NCI-H1436 (cell line): Measurements from ENCODE around the gene NRP1.

Experiments used
- DNase-seq: peaks from one replicate; lab custom pipeline; 2025; lab: John Stamatoyannopoulos, UW

The NRP1 gene

DNA sequence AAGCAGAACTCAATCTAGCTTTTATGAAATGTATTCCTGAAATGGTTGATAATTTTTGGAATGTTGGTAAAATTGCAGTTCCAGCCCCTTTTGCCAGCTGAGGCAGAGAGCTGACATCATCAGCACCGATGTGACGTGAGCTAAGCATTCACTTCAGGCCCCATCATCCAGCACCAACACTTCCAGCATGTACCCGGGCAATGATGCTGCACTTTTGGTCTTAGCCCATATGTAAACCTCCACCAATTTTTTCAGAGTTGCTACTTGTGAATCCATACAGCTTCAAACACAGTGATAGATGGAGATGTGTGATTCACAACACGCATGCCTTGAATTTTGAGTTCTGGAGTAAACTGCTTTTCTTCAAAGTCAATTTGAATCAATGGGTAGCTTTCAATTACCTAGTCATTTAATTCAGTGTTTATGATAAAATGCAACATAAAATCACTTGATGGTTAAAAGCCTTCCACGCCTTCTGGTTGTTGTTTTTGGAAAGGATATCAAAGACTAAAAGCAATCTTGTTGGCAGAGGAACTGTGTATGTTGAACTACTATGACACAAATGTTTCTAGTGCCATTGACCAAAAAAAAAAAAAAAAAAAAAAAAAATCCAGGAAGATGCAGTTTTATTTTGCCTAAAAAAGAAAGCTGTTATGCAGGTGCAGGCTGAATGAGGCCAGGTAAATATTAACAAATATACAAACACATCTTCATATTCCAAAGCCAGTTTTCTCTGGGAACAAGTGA, 73.9 kb downstream of the NRP1 start:
- DNase-seq: no peak

DNA sequence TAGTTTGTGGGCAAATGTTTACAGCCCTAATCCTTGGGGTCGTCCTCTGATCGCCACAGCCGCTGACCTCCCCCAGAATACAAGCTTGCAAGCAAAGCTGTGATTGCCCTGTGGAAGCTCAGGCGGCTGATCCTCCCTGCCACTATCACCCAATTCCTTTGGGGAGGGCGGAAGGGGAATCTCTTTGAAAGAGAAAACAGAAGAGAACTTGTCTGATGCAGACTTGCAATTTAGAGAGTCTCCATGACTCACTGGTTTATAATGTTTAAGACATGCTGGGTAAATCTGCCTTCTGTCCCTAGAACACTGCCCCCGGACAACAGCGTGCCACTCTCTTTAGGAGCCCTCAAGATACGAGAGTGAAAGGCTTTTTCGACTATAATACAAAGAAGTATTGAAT, 75.5 kb downstream of the NRP1 start:
- no peak for DNase-seq

DNA sequence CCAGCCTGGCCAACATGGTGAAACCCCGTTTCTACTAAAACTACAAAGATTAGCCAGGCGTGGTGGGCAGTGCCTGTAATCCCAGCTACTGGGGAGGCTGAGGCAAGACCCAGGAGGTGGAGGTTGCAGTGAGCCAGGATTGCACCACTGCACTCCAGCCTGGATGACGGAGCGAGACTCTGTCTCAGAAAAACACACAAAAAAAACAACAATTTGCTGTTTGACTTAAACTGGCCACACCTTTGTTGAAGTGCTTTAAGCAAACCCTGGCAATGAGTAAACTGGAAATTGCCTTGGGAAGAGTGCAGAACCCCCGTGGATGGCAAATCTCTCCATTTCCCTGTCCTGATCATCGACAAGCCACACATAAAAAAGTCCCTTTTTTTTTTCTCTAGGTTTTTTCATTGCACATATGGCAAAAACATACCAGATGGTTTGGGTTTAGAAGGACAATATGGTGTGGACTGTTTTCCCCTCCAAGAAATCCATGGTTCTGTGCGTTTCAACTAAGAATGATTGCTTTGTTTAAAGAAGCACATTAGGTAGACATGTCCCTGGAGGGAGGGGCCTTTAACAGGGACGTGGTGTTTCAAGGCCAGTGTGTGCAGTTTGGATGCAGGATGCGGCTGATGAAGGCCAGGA, 76.9 kb downstream of the NRP1 start:
- DNase-seq: no peak

DNA sequence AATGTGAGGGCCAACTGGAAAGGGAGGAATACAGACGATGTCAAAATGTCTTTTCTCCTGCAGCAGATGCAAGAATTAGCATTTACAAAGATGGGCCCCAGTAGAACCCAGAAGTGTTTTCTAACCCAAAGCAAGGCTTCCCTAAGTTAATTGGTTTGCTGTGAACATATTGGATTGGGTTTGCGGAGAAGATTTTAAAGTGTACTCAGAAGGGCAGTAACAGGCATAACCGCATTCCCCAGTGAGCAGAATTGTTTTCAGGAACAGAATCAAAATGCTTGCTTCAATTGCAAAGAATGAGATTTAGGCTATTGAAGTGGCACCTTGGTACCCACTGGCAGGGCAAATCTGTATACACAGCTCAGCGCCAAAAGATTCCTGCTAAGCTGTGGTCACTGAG, 78.0 kb downstream of the NRP1 start:
- DNase-seq: no peak

DNA sequence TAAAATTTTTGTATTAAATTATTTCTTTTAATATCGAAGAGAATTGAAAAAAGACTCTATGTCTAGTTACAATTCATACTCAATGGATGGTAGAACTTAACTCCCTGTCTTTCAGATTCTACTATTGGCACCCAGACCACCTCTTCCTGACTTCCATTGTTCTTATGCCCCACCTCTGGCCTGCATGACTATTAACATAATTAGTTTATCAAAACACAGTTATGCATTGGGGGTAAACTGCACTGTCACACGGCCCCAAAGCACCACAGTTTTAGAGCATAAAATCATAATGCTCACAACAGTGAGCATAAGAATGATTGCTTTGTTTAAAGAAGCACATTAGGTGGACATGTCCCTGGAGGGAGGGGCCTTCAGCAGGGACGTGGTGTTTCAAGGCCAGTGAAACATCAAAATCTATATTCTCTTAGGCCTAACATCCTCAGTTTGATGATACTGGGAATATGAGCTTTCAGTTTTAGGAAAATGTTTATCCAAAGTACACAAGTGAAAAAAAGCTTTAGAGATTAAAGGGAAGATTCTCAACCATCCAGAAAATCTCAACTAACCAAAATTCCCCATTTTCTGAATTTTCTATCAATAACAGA, 79.8 kb downstream of the NRP1 start:
- no peak for DNase-seq

DNA sequence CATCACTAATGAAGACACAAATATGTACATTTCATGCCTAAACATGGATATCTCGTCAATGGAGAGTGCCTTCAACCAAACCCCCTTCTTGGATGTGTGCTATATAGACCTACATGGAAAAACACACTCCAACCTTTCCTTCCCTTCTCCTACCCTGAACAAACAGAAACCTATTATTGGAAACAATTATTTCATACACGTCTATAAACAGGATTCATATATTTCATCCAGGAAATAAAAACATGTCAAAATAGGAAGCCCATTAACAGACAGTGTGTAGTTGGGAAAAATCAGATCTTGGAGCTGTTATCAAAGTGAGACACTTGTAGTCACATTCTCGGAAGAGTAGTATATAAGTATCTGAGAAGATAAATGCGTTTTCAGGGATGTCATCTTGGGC, 81.1 kb downstream of the NRP1 start:
- DNase-seq: no peak

DNA sequence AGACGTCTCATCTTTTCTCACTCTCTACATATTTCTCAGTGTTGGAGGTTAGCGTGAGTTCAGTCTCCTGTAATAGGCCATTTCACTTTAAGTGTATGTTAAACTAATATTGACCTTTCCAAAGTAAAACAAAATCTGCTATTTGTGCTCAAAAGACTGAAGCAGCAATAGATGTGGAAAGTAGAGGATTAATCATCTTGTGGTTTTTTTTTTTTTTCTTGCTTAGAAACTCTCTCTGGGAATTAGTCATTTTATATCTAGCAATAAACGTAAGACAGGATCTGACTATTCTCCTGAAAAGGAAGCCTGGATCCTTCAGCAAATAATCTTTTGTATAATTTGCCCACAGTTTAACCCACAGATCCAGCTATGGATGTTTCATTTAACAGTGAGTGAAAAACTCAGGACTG, 81.7 kb downstream of the NRP1 start:
- DNase-seq: no peak

DNA sequence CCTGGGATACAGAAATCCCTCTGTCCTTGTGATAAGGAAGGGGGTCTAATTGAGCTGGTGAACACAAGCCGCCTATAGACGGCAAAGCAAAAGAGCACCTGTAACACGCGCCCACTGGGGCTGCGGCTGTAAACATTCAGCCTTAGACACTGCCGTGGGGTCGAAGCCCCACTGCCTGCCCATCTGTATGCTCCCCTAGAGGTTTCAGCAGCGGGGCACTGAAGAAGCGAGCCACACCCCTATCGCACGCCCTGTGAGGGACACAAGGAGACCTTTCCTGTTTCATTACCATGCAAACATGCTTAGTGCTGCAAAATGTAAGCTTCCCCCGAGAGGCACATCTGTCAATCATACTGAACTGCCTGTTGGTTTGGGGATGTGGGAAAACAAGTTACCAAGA, 82.1 kb downstream of the NRP1 start:
- DNase-seq: no peak

DNA sequence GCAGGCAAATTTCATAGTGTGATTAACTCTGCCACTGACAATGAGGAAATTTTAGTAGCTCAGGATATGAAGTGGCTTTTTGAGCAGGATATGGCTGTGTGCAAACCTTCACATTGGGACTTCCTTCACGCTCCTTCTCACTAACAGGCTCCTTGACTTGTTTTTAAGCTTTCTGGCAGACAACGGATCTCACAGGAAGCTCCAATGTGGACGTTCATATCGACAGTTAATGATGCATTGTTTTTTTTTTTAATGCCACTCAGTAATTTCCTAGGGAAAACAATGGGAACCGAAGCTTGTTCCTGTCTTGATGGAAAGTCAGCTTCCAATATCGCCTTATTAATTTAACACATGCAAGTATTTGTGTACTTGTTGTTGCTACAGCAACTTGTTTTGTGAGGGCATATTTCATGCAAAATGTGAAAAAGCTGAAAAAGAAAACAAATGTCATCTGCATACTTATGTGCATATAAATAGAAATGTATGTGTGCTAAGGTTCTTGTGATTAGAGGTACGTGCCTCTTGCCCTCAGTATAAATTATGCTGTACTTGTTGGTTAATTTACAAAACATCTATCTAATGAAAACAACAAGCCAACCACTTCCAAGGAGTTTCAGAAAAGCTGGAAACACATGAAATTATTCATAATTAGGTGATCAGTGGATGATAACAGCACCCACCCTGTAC, 84.7 kb downstream of the NRP1 start:
- no peak for DNase-seq

DNA sequence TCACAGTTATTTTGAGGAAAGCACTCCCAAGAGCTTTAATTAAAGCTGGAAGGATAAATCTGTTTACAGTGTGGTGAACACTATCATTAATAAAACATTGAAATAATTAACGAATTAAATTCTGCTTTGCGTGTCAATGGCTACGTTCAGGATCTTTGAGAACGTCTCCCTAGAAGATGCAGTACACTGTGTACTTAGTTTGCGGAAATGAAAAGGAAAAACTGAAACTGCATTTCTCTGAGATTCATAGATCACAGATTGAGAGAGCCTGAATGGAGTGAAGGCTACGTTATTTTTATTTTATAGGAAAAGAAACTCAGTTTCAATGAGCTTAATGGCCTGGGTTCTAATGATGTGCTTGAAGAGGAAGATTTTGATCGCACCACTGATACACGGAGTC, 85.3 kb downstream of the NRP1 start:
- no peak for DNase-seq

DNA sequence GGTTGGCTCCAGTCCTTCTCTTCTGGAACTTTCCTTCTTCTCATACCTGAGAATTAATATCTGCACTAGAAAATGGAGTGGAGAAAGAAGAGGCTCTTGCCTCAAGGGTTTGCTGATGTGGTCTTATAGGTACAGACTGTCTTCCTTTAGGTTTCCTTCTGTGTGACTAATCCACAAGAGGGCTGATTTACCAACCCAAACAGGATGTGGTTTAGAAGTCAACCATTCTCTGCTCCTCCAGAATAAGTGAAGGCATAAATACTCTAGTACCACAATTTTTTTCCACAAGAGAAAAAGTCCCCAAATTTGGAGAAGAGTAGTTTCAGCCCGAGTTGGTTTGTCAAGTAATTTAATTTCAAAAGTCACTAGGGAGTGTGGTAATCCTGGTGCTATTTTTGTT, 85.8 kb downstream of the NRP1 start:
- DNase-seq: no peak

DNA sequence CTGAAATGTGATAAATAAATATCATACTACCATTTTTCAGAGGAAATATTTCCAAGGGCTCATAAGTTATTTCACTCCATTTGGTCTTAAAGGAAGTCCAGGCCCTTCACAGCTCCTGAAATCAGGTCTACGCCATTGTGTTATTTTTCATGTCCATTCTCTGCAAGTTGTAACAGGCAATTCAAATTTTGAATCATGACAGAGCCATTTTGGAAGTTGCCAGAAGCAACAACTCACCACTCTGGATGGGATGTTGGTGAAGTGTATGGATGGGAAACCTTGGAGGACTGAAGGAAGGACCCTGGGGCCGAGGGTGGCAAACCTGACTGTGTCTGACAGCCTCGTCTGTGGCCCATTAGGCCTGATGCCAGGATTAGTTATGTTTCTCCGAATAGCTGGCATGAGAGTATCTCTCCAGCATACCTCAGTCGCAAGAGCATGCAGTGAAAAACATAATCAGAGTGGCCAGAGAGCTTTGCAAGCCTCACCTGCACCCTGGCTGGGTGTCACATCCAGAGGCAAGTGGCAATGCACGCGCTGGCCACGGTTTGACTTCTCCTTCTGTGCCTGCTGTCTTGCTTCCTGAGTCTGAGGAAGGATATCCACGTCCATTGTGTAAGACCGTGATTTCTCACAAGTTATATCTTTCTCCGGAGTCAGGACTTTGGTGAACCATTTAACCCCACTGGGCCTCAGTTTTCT, 87.1 kb downstream of the NRP1 start:
- no peak for DNase-seq

DNA sequence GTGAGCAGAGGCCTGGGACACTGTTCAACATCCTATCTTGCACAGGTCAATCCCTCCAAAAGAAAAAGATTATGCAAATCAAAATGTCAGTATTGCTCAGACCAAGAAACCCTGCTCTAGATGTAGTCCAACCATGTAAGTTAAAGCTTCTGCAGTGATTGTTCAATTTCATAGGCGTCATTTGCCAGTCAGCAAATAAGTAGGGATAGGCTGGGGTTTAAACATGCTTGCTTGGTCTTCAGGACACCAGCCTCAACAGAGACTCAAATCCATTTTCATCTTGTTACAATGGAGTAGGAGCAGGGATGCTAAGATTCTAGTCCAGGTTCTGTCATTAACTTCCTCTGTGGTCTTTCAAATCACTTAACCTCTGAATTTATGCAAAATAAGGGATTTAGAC, 89.1 kb downstream of the NRP1 start:
- no peak for DNase-seq

DNA sequence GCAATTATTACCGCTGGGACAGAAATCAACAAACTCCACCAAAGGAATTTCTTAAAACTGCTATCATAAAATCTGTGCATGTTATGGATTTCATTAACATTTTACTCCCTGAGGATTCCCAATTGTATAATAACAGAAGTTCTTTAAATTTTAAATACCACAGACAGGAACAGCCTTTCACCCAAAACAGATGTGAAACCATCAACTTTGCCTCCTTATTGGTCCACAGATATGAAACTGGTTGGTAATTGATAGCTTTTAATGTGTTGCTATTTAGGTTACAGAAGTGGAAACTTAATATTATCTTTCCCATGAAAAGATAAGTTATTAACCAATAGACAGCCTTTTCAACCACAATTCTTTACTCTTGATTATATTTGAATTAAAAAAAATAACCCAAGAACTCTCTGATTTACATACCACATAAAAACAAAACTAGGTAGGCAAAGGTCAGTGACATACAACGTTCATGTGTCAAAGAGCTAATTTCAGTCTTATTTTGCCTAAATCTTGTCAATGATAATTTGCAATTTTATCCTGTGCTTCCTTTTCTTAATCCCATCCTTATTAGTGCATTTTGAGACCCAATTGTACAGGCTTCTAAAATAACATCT, 90.0 kb downstream of the NRP1 start:
- DNase-seq: no peak

DNA sequence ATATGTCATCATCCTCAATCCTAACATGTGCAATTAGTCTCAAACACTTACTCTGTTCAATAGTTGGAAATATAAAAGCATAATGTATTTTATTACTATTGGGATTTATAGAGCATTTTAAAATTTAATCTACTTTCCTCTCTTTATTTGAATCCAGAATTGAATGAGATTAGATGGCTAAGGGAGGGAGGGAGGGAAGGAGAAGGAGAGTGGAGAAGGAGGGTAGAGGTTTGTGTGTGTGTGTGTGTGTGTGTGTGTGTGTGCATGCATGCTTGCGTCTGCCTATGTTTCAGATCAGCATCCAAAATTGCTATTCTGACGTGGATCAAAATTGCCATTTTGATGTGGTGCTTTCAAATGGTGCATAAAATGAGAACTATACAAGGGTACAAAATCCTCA, 90.8 kb downstream of the NRP1 start:
- DNase-seq: no peak

DNA sequence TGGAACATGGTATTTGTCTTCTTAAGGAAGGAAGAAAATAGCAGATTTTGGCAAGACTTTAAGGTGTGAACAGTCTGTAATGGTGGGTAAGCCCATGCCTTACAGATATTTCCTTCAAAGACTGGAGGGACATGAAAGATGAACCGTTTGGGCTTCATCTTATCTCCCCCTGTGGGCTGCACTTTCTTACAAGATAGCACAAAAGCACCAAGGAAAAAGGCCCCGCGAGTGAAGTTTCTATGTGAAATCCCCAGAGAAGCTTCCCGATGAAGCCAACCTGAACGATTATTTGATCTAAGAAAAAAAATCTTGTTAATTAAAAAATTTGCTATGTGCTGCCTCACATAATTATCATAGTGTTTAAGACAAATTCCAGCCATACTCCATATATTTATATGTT, 91.5 kb downstream of the NRP1 start:
- DNase-seq: no peak

DNA sequence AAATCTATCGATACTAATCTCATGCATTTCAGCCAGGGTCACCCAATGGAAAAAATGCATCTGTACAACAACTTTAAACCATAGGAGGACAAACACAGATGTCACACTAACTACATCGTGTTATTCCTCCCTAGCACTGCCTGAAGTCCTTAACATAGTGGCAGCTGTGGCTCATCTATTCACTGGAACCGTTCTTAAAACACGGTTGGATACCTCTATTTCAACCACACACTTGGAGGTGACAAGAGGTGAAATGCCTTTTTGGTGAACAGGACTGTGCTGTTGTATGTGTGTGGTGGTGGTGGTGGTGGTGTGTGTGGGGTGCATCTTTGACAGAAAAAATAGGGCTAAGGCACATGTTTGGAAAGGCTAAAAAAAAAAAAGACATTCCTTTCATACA, 93.1 kb downstream of the NRP1 start:
- DNase-seq: no peak

DNA sequence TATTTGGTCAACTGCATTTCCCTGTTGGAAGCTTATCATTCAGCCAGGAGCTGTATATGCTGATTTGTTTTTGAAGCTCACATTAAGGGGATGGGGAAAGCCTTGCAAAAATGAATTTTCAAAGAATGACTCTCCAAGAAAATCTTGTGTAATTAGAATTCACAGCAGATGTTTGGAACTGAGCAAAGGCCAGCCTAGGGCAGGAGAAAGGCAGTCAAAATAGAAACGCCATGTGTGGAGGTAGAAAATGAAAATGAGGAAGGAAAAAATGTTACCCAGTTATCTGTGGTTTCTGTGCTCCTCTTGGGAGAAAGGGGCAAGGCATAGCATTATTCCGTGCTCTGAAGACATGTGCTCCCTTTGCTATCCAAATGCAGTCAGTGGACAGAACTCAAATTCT, 93.5 kb downstream of the NRP1 start:
- no peak for DNase-seq

DNA sequence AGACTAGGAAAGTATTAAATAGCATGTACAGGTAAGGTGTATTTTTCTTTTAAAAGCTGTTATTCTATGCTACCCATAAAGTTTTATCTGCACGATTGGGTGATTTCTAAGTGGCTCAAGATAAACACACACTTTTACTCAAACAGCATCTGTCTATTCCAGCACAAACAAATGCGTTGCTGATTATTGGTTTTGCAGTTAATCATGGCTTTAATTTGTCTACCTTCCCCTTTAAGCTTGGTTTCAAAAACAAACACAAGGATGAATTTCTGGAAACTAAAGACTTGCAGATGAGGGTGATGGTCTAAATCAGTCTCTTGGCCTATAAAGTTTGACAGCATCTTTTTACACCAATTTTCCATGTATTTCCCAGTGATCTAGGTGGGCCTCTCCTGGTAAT, 94.2 kb downstream of the NRP1 start:
- no peak for DNase-seq

DNA sequence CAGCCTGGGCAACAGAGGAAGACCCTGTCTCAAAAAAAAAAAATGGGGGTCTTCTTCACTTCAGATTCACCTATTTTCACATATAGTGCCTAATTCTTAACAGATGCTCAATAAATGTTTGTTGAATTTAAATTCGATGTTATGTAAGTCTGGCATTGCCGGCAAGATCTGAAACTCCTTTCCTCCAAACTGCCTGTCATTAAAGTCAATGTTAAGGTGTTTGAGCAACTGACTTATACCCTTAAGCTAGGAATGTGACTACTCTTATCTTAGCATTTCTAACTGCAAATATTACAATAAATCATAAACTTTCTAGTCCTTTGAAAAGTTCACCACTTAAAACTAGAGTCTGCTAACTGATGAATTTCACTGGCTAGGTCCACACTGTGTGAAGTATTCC, 95.2 kb downstream of the NRP1 start:
- DNase-seq: no peak

DNA sequence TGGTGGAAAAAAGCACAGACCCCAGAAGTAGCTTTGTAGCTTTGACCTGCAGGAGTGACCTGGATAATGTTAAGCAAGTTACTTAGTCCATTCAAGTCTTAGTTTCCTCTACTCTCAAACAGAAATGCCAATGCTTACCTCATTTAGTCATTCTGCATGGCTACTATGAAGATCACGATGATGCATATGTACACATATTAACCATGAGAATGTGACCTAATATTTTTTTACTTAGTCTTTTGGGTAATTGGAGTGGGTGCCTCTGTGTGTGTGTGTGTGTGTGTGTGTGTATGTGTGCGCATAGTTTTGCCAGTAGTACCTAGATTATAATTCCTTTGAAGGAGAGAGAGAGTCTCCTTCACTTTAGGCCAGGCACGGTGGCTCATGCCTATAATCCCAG, 95.8 kb downstream of the NRP1 start:
- no peak for DNase-seq
